H1 (cell line): ENCODE data around the gene ATL3. TPM values are rescaled to one million over a fixed set of nuclear protein-coding genes. Genes with fewer than 3 reads are reported as not detected.

Source experiments
- CTCF ChIA-PET: fragments of 300-600 bp; sonication (Branson Sonifier 250); formaldehyde crosslinking; loops from one replicate; lab custom pipeline; 2021; ENCODE audit not compliant: partially characterized antibody; lab: Charles Lee
- POLR2A ChIA-PET: fragments of 300-600 bp; sonication (Branson Sonifier 250); formaldehyde crosslinking; loops from one replicate; lab custom pipeline; 2021; ENCODE audit warnings: inconsistent platforms; ENCODE audit not compliant: partially characterized antibody; lab: Charles Lee
- DNase-seq, 2 experiments: peaks; one replicate each; pipeline versions ENCODE4 v3.0.0 to v3.0.0-alpha.2; 2010 to 2022; ENCODE audit warnings: low spot score in 2 of 2, low read depth in 1 of 2, mixed read lengths in 1 of 2
- FAIRE-seq: peaks from 2 replicates; lab custom pipeline; 2011; peaks lifted over from hg19 to GRCh38; lab: Jason Lieb, UNC
- H2AFZ ChIP-seq: 2 replicates; pipeline ENCODE4 v1.8.1; 2012; ENCODE audit warnings: low read length, inconsistent platforms
- H2AK5ac ChIP-seq: 2 replicates; pipeline ENCODE4 v1.6.1; 2013; ENCODE audit warnings: low read depth, low read length
- H2BK120ac ChIP-seq: replicated peaks from 2 replicates; pipeline ENCODE3; 2013; ENCODE audit warnings: low read depth, low read length, inconsistent platforms
- H2BK12ac ChIP-seq: 2 replicates; pipeline ENCODE4 v1.6.1; 2013; ENCODE audit warnings: low read depth, low read length
- H2BK15ac ChIP-seq: 2 replicates; pipeline ENCODE4 v1.6.1; 2013; ENCODE audit warnings: low read length
- H2BK20ac ChIP-seq: 2 replicates; pipeline ENCODE4 v1.6.1; 2013; ENCODE audit warnings: low read length
- H2BK5ac ChIP-seq: 2 replicates; pipeline ENCODE4 v1.6.1; 2013; ENCODE audit warnings: low read depth, low read length
- H3K14ac ChIP-seq: 2 replicates; pipeline ENCODE4 v1.6.1; 2013; ENCODE audit warnings: inconsistent platforms; ENCODE audit not compliant: insufficient read length
- H3K18ac ChIP-seq: 2 replicates; pipeline ENCODE4 v1.6.1; 2013; ENCODE audit warnings: low read length; ENCODE audit errors: extremely low read depth
- H3K23ac ChIP-seq: 2 replicates; pipeline ENCODE4 v1.6.1; 2013; ENCODE audit warnings: inconsistent platforms; ENCODE audit not compliant: insufficient read length
- H3K23me2 ChIP-seq: 2 replicates; pipeline ENCODE4 v1.6.1; 2013; ENCODE audit warnings: low read depth, low read length
- H3K27ac ChIP-seq: 2 replicates; pipeline ENCODE4 v1.6.1; 2011; ENCODE audit warnings: low read depth, low read length, inconsistent platforms
- H3K27me3 ChIP-seq, 4 experiments: replicated peaks in 1 of 4; 1 replicate in 1 of 4; 2 replicates in 3 of 4; pipeline versions ENCODE4 v1.6.1 to v1.8.1; 2011 to 2013; ENCODE audit warnings: low read length in 3 of 4, mild to moderate bottlenecking in 3 of 4, inconsistent platforms in 2 of 4, mixed read lengths in 2 of 4, moderate library complexity in 1 of 4; ENCODE audit not compliant: control insufficient read depth in 3 of 4, insufficient read depth in 3 of 4; ENCODE audit errors: extremely low read depth in 1 of 4
- H3K36me3 ChIP-seq, 4 experiments: 2 replicates each; pipeline versions ENCODE4 v1.6.1 to v1.8.1; 2011 to 2013; ENCODE audit warnings: mild to moderate bottlenecking in 4 of 4, low read length in 3 of 4, moderate library complexity in 2 of 4, control low read depth in 1 of 4, inconsistent platforms in 1 of 4; ENCODE audit not compliant: insufficient read depth in 4 of 4, control insufficient read depth in 2 of 4
- H3K4ac ChIP-seq: replicated peaks from 2 replicates; pipeline ENCODE3; 2013; ENCODE audit warnings: low read length, low read depth, mixed read lengths, inconsistent platforms; ENCODE audit not compliant: insufficient read length
- H3K4me1 ChIP-seq, 4 experiments: replicated peaks in 1 of 4; 1 replicate in 1 of 4; 2 replicates in 3 of 4; pipeline versions ENCODE4 v1.6.1 to v1.8.1; 2011 to 2013; ENCODE audit warnings: low read length in 3 of 4, inconsistent platforms in 2 of 4, mixed read lengths in 1 of 4; ENCODE audit not compliant: insufficient read depth in 4 of 4, control insufficient read depth in 3 of 4
- H3K4me2 ChIP-seq, 2 experiments: 2 replicates each; pipeline versions ENCODE4 v1.6.1 to v1.8.1; 2011 to 2013; ENCODE audit warnings: low read depth in 2 of 2, low read length in 2 of 2, control low read depth in 1 of 2, inconsistent platforms in 1 of 2, mild to moderate bottlenecking in 1 of 2; ENCODE audit not compliant: insufficient read depth in 1 of 2
- H3K4me3 ChIP-seq, 4 experiments: fragments of 200-600, 300-600 bp in 1 of 4; sonication (generic), shearing (Covaris generic), sonication (Bioruptor Twin) in 1 of 4; 2 replicates each; pipeline versions ENCODE4 v1.5.1 to v1.8.1; 2011 to 2016; ENCODE audit warnings: low read length in 4 of 4, low read depth in 3 of 4, control low read depth in 2 of 4, inconsistent platforms in 2 of 4, mild to moderate bottlenecking in 2 of 4, mixed read lengths in 1 of 4, moderate library complexity in 1 of 4; ENCODE audit not compliant: insufficient read depth in 2 of 4; ENCODE audit errors: extremely low read depth in 1 of 4
- H3K56ac ChIP-seq: replicated peaks from 2 replicates; pipeline ENCODE3; 2013; ENCODE audit warnings: low read depth, mild to moderate bottlenecking, mixed read lengths, low read length, inconsistent platforms; ENCODE audit not compliant: insufficient read length
- H3K79me1 ChIP-seq: 2 replicates; pipeline ENCODE4 v1.6.1; 2013; ENCODE audit warnings: low read depth, low read length, control low read depth
- H3K79me2 ChIP-seq, 2 experiments: 2 replicates each; pipeline versions ENCODE4 v1.6.1 to v1.8.1; 2012 to 2013; ENCODE audit warnings: low read length in 2 of 2, mild to moderate bottlenecking in 2 of 2, inconsistent platforms in 1 of 2; ENCODE audit not compliant: insufficient read depth in 2 of 2, control insufficient read depth in 1 of 2
- H3K9ac ChIP-seq, 4 experiments: replicated peaks in 1 of 4; 1 replicate in 1 of 4; 2 replicates in 3 of 4; pipeline versions ENCODE4 v1.6.1 to v1.8.1; 2011 to 2013; ENCODE audit warnings: low read depth in 3 of 4, low read length in 3 of 4, control low read depth in 2 of 4, mild to moderate bottlenecking in 2 of 4, moderate library complexity in 2 of 4, inconsistent platforms in 1 of 4; ENCODE audit errors: extremely low read depth in 1 of 4
- H3K9me3 ChIP-seq, 2 experiments: 2 replicates each; pipeline versions ENCODE4 v1.6.1 to v1.8.1; 2012 to 2013; ENCODE audit warnings: mild to moderate bottlenecking in 2 of 2, moderate library complexity in 2 of 2, control low read depth in 1 of 2, inconsistent platforms in 1 of 2, low read depth in 1 of 2, low read length in 1 of 2, mixed read lengths in 1 of 2; ENCODE audit not compliant: insufficient read depth in 2 of 2
- H4K20me1 ChIP-seq, 2 experiments: replicated peaks in 1 of 2; 2 replicates each; pipeline versions ENCODE3 to v1.8.1; 2011 to 2013; ENCODE audit warnings: inconsistent platforms in 2 of 2, low read length in 2 of 2, mild to moderate bottlenecking in 1 of 2; ENCODE audit not compliant: insufficient read depth in 2 of 2, control insufficient read depth in 1 of 2
- H4K5ac ChIP-seq: 2 replicates; pipeline ENCODE4 v1.6.1; 2013; ENCODE audit warnings: low read length, low read depth, mixed read lengths, inconsistent platforms; ENCODE audit not compliant: insufficient read length
- H4K8ac ChIP-seq: 2 replicates; pipeline ENCODE4 v1.8.0; 2013; ENCODE audit warnings: mild to moderate bottlenecking, moderate library complexity, low read length, inconsistent platforms; ENCODE audit not compliant: insufficient read depth; ENCODE audit errors: extremely low read depth
- H4K91ac ChIP-seq: replicated peaks from 2 replicates; pipeline ENCODE3; 2013; ENCODE audit warnings: low read length, mixed read lengths, inconsistent platforms; ENCODE audit not compliant: insufficient read length
- BCL11A ChIP-seq, 2 experiments: IDR thresholded peaks; one replicate each; pipeline ENCODE4 v1.6.1; 2011; ENCODE audit warnings: low read depth in 2 of 2, low read length in 2 of 2, mild to moderate bottlenecking in 2 of 2
- CHD1 ChIP-seq: IDR thresholded peaks from 2 replicates; pipeline ENCODE4 v1.6.1; 2012; ENCODE audit warnings: low read depth, low read length, improper control_type of control experiment
- CTBP2 ChIP-seq: IDR thresholded peaks from 2 replicates; pipeline ENCODE4 v1.7.0; 2011; ENCODE audit warnings: borderline replicate concordance, mild to moderate bottlenecking, moderate library complexity, mixed read lengths, low read length; ENCODE audit not compliant: insufficient read depth, insufficient read length
- EGR1 ChIP-seq: IDR thresholded peaks from 2 replicates; pipeline ENCODE4 v1.6.1; 2011; ENCODE audit warnings: low read depth, low read length, borderline replicate concordance
- GTF2F1 ChIP-seq: IDR thresholded peaks from 2 replicates; pipeline ENCODE4 v1.6.1; 2012; ENCODE audit warnings: low read depth, low read length, improper control_type of control experiment, borderline replicate concordance
- HDAC2 ChIP-seq, 2 experiments: fragments of 300-600 bp in 1 of 2; sonication (generic) in 1 of 2; IDR thresholded peaks; 2 replicates each; pipeline ENCODE4 v1.6.1; 2011 to 2012; ENCODE audit warnings: low read depth in 2 of 2, low read length in 2 of 2, mild to moderate bottlenecking in 2 of 2, moderate library complexity in 2 of 2, borderline replicate concordance in 1 of 2, inconsistent platforms in 1 of 2
- KDM5A ChIP-seq: fragments of 200-600 bp; IDR thresholded peaks from 2 replicates; pipeline ENCODE4 v1.7.1; 2012; ENCODE audit warnings: mild to moderate bottlenecking, low read length, inconsistent platforms, mixed read lengths
- NRF1 ChIP-seq: IDR thresholded peaks from 2 replicates; pipeline ENCODE4 v1.6.1; 2011; ENCODE audit warnings: mild to moderate bottlenecking, low read depth, low read length, improper control_type of control experiment
- RFX5 ChIP-seq: IDR thresholded peaks from 2 replicates; pipeline ENCODE4 v1.6.1; 2011; ENCODE audit warnings: low read depth, low read length, improper control_type of control experiment, borderline replicate concordance
- SIN3A ChIP-seq, 2 experiments: IDR thresholded peaks in 1 of 2; conservative IDR thresholded peaks in 1 of 2; 2 replicates each; pipeline ENCODE4 v1.6.1; 2011 to 2012; ENCODE audit warnings: low read length in 2 of 2, improper control_type of control experiment in 1 of 2, low read depth in 1 of 2, mild to moderate bottlenecking in 1 of 2
- YY1 ChIP-seq: IDR thresholded peaks from 2 replicates; pipeline ENCODE4 v1.6.1; 2011; ENCODE audit warnings: low read depth, mild to moderate bottlenecking, low read length
- WGBS, 2 experiments: shearing (Covaris generic) in 1 of 2; methylation state at CpG; one replicate each; pipeline versions ENCODE4 v1.1.6 to v1.1.7; 2013 to 2015; ENCODE audit warnings: low lambda C conversion rate in 2 of 2, mixed read lengths in 2 of 2, inconsistent platforms in 1 of 2, low coverage in 1 of 2, missing lambda C conversion rate in 1 of 2; ENCODE audit not compliant: insufficient replicate concordance in 2 of 2, insufficient coverage in 1 of 2, insufficient read length in 1 of 2; ENCODE audit errors: extremely low coverage in 1 of 2, missing lambda C conversion rate in 1 of 2; 5-methylcytosine and 5-hydroxymethylcytosine counted together
- polyA plus RNA-seq, 7 experiments: library from polyadenylated mRNA; depleted of rRNA in 3 of 7; stranded (reverse) in 5 of 7; unstranded in 2 of 7; fragments of >200 nt in 5 of 7; fragments of 200-250 nt in 2 of 7; gene quantifications; 1 replicate in 5 of 7; 2 replicates in 1 of 7; 4 replicates in 1 of 7; pipeline versions ENCODE4 v1.2.1 to v1.2.3, GENCODE V29; 2011 to 2013; ENCODE audit warnings: missing spikeins in 2 of 7, mixed read lengths in 2 of 7
- total RNA-seq: library from RNA; stranded (reverse); fragmentation: NEBNext Ultra II Directional; extraction: Animal tissue kit (Norgen Biotek cat#: 25700); gene quantifications from 2 replicates; pipeline ENCODE4 v1.2.1, GENCODE V29; 2021
- TF ChIP-seq, protein P1 (sequence below): IDR thresholded peaks from 2 replicates; pipeline ENCODE4 v1.6.1; 2012; ENCODE audit warnings: low read length, inconsistent platforms

ATL3 gene
- total and polyA plus RNA-seq, 2 of the 8 experiments (the other 6 are each of a cell fraction or from before 2014, with no cell fraction given) = 7.8 to 24.5 TPM

DNA sequence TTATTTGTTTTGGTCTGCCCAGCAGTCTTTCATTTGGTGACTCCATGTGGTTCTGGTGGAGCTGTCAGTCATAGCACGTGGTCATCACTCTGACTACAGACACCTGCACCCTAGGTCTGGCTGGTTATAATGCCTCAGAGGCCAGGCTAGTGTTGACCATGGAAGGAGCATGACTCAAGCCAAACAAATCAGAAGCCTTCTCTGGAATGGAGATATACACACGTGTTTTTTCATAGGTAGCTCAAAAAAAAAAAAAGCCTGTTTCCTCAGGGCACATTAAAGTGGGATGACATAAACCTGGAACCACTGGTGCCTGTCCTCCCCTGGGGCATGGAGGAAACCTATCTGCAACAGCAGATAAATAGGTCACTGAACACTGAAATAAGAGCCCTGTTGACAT is 48.9 kb downstream of the ATL3 start:
- ChIA-PET POLR2A (interaction anchor here (1.3 kb wide), 1 partner anchor 13 kb away, joined by 3 read pairs; no protein-coding TSS in a partner anchor), CTCF (interaction anchor here (0.5 to 5.6 kb wide), 4 partner anchors 45 to 601 kb away, joined by 3 to 27 read pairs (median 4); no protein-coding TSS in a partner anchor)
- FAIRE-seq = no peak
- Histone ChIP-seq H3K14ac (no peak overlapping the region), H3K4me2 (no peak overlapping the region), H3K79me1 (no peaks in the 10 kb centered on the region), H3K36me3 (no peaks in the 10 kb centered on the region), H4K20me1 (no peaks in the 10 kb centered on the region), H4K91ac (no peak overlapping the region), H3K27me3 (no peaks in the 10 kb centered on the region), H2BK20ac (no peak overlapping the region), H3K4me3 (no peak overlapping the region), H3K27ac (no peak overlapping the region), H2BK12ac (0 out of 2 replicates have a peak overlapping the region, but pooled peaks have one; percentile 9), H2BK120ac (no peak overlapping the region), H3K4me1 (peaks cover 0 to 3% (median under 1%) of the 10 kb centered on the region in 4 experiments; a peak in 5 of 7 replicates), H2AFZ (no peak overlapping the region), H2BK15ac (no peak overlapping the region), H3K79me2 (no peaks in the 10 kb centered on the region), H4K5ac (no peak overlapping the region), H3K9ac (no peak overlapping the region), H2AK5ac (no peak overlapping the region), H3K9me3 (no peaks in the 10 kb centered on the region), H4K8ac (no peak overlapping the region), H3K23me2 (0 out of 2 replicates have a peak, but pooled peaks cover 1% of the 10 kb centered on the region), H3K4ac (no peak overlapping the region), H3K18ac (no peak overlapping the region), H3K56ac (no peak overlapping the region), H3K23ac (no peak overlapping the region), H2BK5ac (no peak overlapping the region)
- 94% methylated on average over 2 of the region's 2 CpGs; no CpG with 5 or more reads in 1 of the 2 experiments for WGBS, 2 experiments
- no peak for DNase-seq
- TF ChIP-seq, protein P1, sequence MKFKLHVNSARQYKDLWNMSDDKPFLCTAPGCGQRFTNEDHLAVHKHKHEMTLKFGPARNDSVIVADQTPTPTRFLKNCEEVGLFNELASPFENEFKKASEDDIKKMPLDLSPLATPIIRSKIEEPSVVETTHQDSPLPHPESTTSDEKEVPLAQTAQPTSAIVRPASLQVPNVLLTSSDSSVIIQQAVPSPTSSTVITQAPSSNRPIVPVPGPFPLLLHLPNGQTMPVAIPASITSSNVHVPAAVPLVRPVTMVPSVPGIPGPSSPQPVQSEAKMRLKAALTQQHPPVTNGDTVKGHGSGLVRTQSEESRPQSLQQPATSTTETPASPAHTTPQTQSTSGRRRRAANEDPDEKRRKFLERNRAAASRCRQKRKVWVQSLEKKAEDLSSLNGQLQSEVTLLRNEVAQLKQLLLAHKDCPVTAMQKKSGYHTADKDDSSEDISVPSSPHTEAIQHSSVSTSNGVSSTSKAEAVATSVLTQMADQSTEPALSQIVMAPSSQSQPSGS = no peak
- TF ChIP-seq BCL11A (IDR thresholded peaks at IDR 0.05; ENCODE audit: low read depth in 2 of 2, low read length in 2 of 2) (no peak), YY1 (no peak), CTBP2 (no peak), GTF2F1 (no peak), HDAC2 (IDR thresholded peaks at IDR 0.05; ENCODE audit: borderline replicate concordance in 1 of 2, low read depth in 2 of 2, low read length in 2 of 2) (no peak), EGR1 (no peak), NRF1 (no peak), KDM5A (no peak), RFX5 (no peak), CHD1 (no peak), SIN3A (conservative IDR thresholded peaks at IDR 0.05 in 1 of 2, IDR thresholded peaks at IDR 0.05 in 1 of 2; ENCODE audit: low read depth in 1 of 2, low read length in 2 of 2) (no peak)
